GM18505 (cell line): ENCODE results near the gene NUP205.

Experiments
- ATAC-seq: cut with Tn5 transposase; IDR thresholded peaks from one replicate; pipeline ENCODE4 v1.9.1; 2021; ENCODE audit not compliant: unreplicated experiment
- POLR2A ChIP-seq: IDR thresholded peaks from 4 replicates; pipeline ENCODE4 v1.6.1; 2011; ENCODE audit warnings: borderline replicate concordance; ENCODE audit not compliant: insufficient read depth, insufficient read length; ENCODE audit errors: extremely low read depth

Gene NUP205

DNA sequence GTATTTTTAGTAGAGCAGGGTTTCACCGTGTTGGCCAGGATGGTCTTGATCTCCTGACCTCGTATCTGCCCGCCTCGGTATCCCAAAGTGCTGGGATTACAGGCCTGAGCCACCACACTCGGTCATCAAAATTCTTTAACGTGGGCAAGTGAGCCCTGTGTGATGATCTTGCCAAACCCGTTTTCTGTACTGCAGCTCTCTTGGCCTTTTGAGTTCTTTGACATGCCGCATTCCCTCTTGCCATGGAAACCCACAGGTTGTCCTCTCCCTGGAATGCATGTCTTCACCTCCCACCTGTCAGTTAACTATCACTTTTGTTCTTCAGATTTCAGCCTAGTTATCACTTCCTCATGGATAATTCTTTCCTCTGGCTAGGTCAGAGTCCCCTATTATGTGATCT, 5.0 kb downstream of the NUP205 start:
- no peak for ATAC-seq
- no peak for TF ChIP-seq POLR2A

- ATAC-seq: no peak
- no peak for TF ChIP-seq POLR2A
These were observed 14.1 kb downstream of the NUP205 start for GRCh38 chr7:135571834-135572233.

DNA sequence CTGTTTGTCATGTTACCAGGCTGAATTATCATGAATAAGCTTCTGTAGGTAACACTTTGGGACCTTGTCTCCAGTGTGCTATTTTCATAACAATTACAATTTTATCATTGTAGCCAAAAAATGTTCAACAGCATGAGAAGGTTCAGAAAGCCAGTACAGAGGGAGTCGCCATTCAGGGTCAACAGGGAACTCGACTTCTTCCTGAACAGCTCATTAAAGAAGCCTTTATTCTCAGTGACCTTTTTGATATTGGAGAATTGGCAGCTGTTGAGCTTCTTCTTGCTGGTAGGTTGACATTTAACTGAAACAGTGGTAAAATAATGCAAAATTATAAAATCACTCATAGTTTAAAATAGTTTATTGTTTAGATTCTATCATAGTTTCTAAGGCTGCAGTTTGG, 15.8 kb downstream of the NUP205 start:
- TF ChIP-seq POLR2A: no peak
- no peak for ATAC-seq

GRCh38 chr7:135575296-135575695, 17.6 kb downstream of the NUP205 start:
- ATAC-seq: no peak
- no peak for TF ChIP-seq POLR2A

GRCh38 chr7:135578569-135578968, 20.9 kb downstream of the NUP205 start:
- ATAC-seq: no peak
- no peak for TF ChIP-seq POLR2A

GRCh38 chr7:135584362-135585353, 26.9 kb downstream of the NUP205 start:
- ATAC-seq: no peak
- no peak for TF ChIP-seq POLR2A

- ATAC-seq: no peak
- TF ChIP-seq POLR2A: no peak
These were observed 39.6 kb downstream of the NUP205 start for GRCh38 chr7:135597181-135597925.

DNA sequence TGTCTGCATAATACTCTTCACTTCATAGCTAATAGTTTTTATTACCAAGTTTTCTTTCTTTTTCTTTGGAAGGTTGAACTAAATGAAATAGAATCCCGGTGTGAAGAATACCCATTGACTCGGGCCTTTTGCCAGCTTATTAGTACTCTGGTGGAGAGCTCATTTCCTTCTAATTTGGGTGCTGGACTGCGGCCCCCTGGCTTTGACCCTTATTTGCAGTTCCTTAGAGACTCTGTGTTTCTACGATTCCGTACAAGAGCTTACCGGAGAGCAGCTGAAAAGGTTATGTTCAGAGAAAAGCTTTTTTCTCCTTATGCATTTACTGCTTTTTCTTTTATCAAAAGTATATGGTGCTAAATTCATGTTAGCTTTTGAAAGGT, 40.2 kb downstream of the NUP205 start:
- no peak for TF ChIP-seq POLR2A
- no peak for ATAC-seq

- no peak for ATAC-seq
- no peak for TF ChIP-seq POLR2A
These were observed 41.8 kb downstream of the NUP205 start for GRCh38 chr7:135599471-135599870.

DNA sequence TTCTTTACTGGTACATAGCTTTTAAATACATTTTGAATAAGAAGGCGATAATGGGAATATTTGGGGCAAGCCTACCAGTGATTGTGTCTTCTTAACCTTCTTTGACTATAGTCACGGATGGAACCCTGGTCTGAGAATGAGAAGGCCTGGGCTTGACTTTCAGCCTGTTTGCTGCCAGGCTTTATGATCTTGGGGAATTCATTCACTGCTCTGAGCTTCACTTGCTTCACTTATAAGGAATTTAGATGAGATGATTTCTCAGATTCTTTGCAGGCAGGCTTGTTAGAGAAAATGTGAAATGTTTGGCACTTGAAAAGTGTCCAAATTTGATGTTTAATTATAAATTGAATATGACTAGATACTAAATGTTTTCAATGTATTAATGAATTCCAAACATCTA, 42.5 kb downstream of the NUP205 start:
- no peak for ATAC-seq

GRCh38 chr7:135601182-135601581, 43.5 kb downstream of the NUP205 start:
- TF ChIP-seq POLR2A: no peak
- no peak for ATAC-seq

More for the DNA sequence above, 42.5 kb downstream of the NUP205 start:
- TF ChIP-seq POLR2A: no peak

DNA sequence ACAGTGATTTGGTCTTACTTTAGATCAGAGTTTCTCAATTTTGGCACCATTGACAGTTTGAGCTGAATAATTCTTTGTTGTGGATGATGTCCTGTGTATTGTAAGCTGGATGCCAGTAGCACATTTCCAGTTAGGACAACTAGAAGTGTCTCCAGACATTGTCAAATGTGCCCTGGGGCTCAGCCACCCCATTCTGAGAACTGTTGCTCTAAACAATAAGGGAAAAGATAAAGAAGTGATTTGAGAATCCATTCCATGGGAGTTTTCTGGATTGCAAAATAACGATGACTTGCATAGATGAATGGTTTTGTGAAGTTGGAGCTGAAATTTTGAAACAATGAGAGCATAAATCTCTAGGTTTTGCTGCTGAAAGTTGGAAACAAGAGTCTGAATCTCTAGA, 44.6 kb downstream of the NUP205 start:
- TF ChIP-seq POLR2A: no peak
- no peak for ATAC-seq

DNA sequence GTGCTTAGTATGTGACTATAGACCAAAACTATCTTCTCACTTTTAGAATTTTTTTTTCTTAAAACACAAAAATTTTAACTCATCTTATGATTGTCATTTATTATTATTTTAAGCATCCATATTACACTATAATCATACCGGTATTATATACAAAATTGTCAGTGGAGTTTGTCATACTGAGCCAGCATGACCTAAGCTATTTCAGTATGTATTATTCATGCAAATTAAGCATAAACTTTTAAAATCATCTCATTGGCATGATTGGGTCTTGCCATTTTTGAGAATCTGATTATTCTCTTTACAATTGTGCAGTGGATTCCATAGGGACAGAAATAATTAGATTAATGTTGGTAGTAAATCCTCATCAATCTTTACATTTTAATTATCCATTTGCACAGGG, 58.4 kb downstream of the NUP205 start:
- no peak for TF ChIP-seq POLR2A
- ATAC-seq: no peak

DNA sequence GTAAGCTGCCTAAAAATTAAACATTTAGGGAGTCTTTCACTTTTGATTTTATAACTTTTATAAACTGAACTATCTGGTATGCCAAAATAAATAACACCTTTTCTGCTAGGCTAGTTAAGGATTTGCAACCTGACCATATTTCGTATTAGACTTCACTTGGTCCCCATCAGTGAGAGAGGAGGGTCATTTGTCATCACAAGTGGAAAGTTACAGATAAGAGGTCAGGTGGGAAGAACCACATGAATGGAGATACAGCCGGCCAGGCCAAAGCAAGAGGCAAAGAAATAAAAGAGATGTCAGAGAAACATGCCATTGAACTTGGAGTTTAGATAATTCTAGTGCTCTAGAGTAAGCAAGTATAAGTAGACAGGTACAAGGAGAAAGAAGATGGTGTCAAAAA, 60.1 kb downstream of the NUP205 start:
- no peak for ATAC-seq
- TF ChIP-seq POLR2A: no peak

DNA sequence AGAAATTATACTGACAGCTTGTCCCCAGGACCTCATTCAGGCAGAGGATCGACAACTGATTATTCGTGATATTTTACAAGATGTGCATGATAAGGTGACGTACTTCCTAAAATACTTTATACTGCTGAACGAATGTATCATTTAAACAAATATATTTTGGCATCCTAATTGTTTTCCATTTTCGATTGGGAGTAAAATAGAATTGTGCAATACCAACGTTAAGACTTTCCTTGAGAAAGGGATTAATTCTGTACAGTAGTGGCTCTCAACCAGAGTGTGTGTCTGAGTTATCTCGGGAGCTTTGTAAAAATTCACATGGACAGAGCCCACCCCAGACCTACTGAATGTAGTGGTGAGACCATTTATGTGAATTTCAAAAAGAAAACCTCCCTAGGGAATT, 60.8 kb downstream of the NUP205 start:
- no peak for ATAC-seq
- TF ChIP-seq POLR2A: no peak

DNA sequence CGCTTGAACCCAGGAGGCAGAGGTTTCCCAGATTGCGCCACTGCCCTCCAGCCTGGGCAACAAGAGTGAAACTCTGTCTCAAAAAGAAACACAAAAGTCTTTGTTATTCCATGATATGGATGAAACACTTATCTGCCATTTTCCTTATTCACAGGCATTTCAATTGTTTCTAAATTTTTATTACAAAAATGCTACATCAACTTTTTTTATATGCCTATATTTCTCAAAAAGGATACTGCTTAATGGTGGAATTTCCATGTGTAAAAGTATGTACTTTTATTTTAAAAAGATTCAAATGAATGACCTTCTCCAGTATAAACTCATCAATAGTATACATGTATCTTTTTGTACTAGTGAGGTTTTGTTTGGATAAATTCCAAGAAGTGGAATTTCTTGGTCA, 62.7 kb downstream of the NUP205 start:
- no peak for ATAC-seq
- TF ChIP-seq POLR2A: no peak
